HepG2 (cell line): Measurements from ENCODE around the gene NSD1. TPM values are rescaled to one million over a fixed set of nuclear protein-coding genes. Genes with fewer than 3 reads are reported as not detected.

Source experiments
- ARID2 ChIP-seq: sonication (generic); formaldehyde crosslinking; IDR thresholded peaks from 2 replicates; pipeline ENCODE4 v1.8.1; 2022; ENCODE audit warnings: mild to moderate bottlenecking, missing genetic modification reagents, borderline replicate concordance
- ASH2L ChIP-seq: fragments of 300-600, 200-600 bp; sonication (generic); IDR thresholded peaks from 2 replicates; pipeline ENCODE4 v1.7.0; 2017; ENCODE audit warnings: low read depth, mild to moderate bottlenecking, moderate library complexity, mixed read lengths, low read length; ENCODE audit not compliant: insufficient read length
- CREB1 ChIP-seq, 2 experiments: fragments of 450-650 bp in 1 of 2; IDR thresholded peaks; 2 replicates each; pipeline ENCODE4 v1.6.1; 2016 to 2017; ENCODE audit warnings: control low read depth in 1 of 2, mild to moderate bottlenecking in 1 of 2, missing compliant biosample characterization in 1 of 2, missing genetic modification characterization in 1 of 2
- DPF2 ChIP-seq: sonication (generic); formaldehyde crosslinking; IDR thresholded peaks from 2 replicates; pipeline ENCODE4 v1.4.0; 2020; ENCODE audit warnings: mild to moderate bottlenecking, low read depth, missing genetic modification reagents, borderline replicate concordance
- EHMT2 ChIP-seq: fragments of 200-600 bp; sonication (generic); IDR thresholded peaks from 2 replicates; pipeline ENCODE4 v1.7.0; 2017; ENCODE audit warnings: antibody characterized with exemption, low read depth, low read length, borderline replicate concordance
- GMEB1 ChIP-seq: sonication (generic); formaldehyde crosslinking; IDR thresholded peaks from 2 replicates; pipeline ENCODE4 v1.5.1; 2020; ENCODE audit warnings: missing genetic modification reagents, mild to moderate bottlenecking, borderline replicate concordance
- IRX3 ChIP-seq: sonication (generic); formaldehyde crosslinking; IDR thresholded peaks from 2 replicates; pipeline ENCODE4 v1.8.1; 2023; ENCODE audit warnings: mild to moderate bottlenecking, low read depth, missing genetic modification reagents, borderline replicate concordance
- MXI1 ChIP-seq: IDR thresholded peaks from 3 replicates; pipeline ENCODE4 v1.6.1; 2012; ENCODE audit warnings: low read depth, low read length, inconsistent platforms, borderline replicate concordance
- NCOA2 ChIP-seq: sonication (generic); formaldehyde crosslinking; IDR thresholded peaks from 2 replicates; pipeline ENCODE4 v1.8.0; 2022; ENCODE audit warnings: inconsistent platforms
- PAX8 ChIP-seq: sonication (generic); formaldehyde crosslinking; IDR thresholded peaks from 2 replicates; pipeline ENCODE4 v1.8.0; 2022; ENCODE audit warnings: mild to moderate bottlenecking, missing genetic modification reagents, borderline replicate concordance
- RCOR2 ChIP-seq: IDR thresholded peaks from 2 replicates; pipeline ENCODE4 v1.6.1; 2016; ENCODE audit warnings: missing biosample characterization, missing genetic modification reagents
- SRSF9 ChIP-seq: fragments of 200-400 bp; formaldehyde crosslinking; IDR thresholded peaks from 2 replicates; pipeline ENCODE4 v1.6.1; 2018; ENCODE audit warnings: borderline replicate concordance, mild to moderate bottlenecking, low read depth, low read length; ENCODE audit not compliant: insufficient read depth, poor library complexity, severe bottlenecking
- THYN1 ChIP-seq: sonication (generic); formaldehyde crosslinking; IDR thresholded peaks from 2 replicates; pipeline ENCODE4 v1.8.1; 2023; ENCODE audit warnings: low read depth, mild to moderate bottlenecking, moderate library complexity, missing genetic modification reagents, borderline replicate concordance
- ZNF451 ChIP-seq: sonication (generic); formaldehyde crosslinking; IDR thresholded peaks from 2 replicates; pipeline ENCODE4 v1.5.0; 2020; ENCODE audit warnings: mild to moderate bottlenecking, missing genetic modification reagents
- ZNF484 ChIP-seq: sonication (generic); formaldehyde crosslinking; IDR thresholded peaks from 2 replicates; pipeline ENCODE4 v1.5.1; 2020; ENCODE audit warnings: mild to moderate bottlenecking, low read depth, missing genetic modification reagents, borderline replicate concordance
- ZNF513 ChIP-seq: sonication (generic); formaldehyde crosslinking; conservative IDR thresholded peaks from 2 replicates; pipeline ENCODE4 v1.5.0; 2020; ENCODE audit warnings: missing genetic modification reagents
- ZNF710 ChIP-seq: sonication (generic); formaldehyde crosslinking; IDR thresholded peaks from 2 replicates; pipeline ENCODE4 v1.5.0; 2020; ENCODE audit warnings: mild to moderate bottlenecking, missing genetic modification reagents, borderline replicate concordance
- polyA plus RNA-seq, 8 experiments: library from polyadenylated mRNA; depleted of rRNA in 3 of 8; stranded (reverse) in 7 of 8; unstranded in 1 of 8; fragments of >200 nt; fragmentation: Illumina TruSeq in 4 of 8; extraction: Trizol in 4 of 8; gene quantifications; 2 replicates each; pipeline versions ENCODE4 v1.2.1 to v1.2.3, GENCODE V29; 2011 to 2016; ENCODE audit warnings: low read depth in 4 of 8, missing spikeins in 1 of 8, mixed read lengths in 1 of 8; ENCODE audit not compliant: insufficient read depth in 1 of 8
- total RNA-seq, 5 experiments: library from RNA; depleted of rRNA; stranded (reverse); fragments of >200 nt; fragmentation: Illumina TruSeq; extraction: Trizol; gene quantifications; 2 replicates each; pipeline ENCODE4 v1.2.3, GENCODE V29; 2016; ENCODE audit warnings: low read depth in 1 of 5
- TF ChIP-seq, protein P1 (sequence below): sonication (generic); formaldehyde crosslinking; IDR thresholded peaks from 2 replicates; pipeline ENCODE4 v1.5.1; 2020; ENCODE audit warnings: mild to moderate bottlenecking, missing genetic modification reagents, borderline replicate concordance
- TF ChIP-seq, protein P2 (sequence below): IDR thresholded peaks from 2 replicates; pipeline ENCODE4 v1.6.1; 2012; ENCODE audit warnings: low read depth, low read length, improper control_type of control experiment

The NSD1 gene
- total and polyA plus RNA-seq, 2 of the 13 experiments (the other 11 are each of a cell fraction or from before 2014, with no cell fraction given), result 0.01 to 0.09 TPM

- TF ChIP-seq RCOR2 (CRISPR knock-in tag) (peak; percentile 50; the same call in 1 of the 2 replicates), ZNF484 (no peak), ARID2 (CRISPR knock-in tag) (no peak), DPF2 (CRISPR knock-in tag) (0 out of 2 replicates have a peak, but pooled peaks have one; percentile 15), GMEB1 (CRISPR knock-in tag) (no peak), CREB1 (IDR thresholded peaks at IDR 0.05) (0 out of 2 replicates have a peak, but pooled peaks have one; percentile 16), CREB1 (CRISPR knock-in tag; IDR thresholded peaks at IDR 0.05) (no peak), ZNF710 (CRISPR knock-in tag) (no peak), NCOA2 (CRISPR knock-in tag) (no peak), SRSF9 (no peak), ZNF513 (CRISPR knock-in tag) (no peak), ASH2L (no peak), THYN1 (CRISPR knock-in tag) (no peak), PAX8 (CRISPR knock-in tag) (no peak), EHMT2 (no peak), IRX3 (CRISPR knock-in tag) (no peak), MXI1 (peak; percentile 19; the same call in 1 of the 3 replicates), ZNF451 (CRISPR knock-in tag) (no peak)
- TF ChIP-seq, protein P1, sequence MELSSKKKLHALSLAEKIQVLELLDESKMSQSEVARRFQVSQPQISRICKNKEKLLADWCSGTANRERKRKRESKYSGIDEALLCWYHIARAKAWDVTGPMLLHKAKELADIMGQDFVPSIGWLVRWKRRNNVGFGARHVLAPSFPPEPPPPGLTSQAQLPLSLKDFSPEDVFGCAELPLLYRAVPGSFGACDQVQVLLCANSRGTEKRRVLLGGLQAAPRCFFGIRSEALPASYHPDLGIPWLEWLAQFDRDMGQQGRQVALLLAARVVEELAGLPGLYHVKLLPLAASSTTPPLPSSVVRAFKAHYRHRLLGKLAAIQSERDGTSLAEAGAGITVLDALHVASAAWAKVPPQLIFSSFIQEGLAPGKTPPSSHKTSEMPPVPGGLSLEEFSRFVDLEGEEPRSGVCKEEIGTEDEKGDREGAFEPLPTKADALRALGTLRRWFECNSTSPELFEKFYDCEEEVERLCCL (CRISPR knock-in tag), result no peak
- TF ChIP-seq, protein P2, sequence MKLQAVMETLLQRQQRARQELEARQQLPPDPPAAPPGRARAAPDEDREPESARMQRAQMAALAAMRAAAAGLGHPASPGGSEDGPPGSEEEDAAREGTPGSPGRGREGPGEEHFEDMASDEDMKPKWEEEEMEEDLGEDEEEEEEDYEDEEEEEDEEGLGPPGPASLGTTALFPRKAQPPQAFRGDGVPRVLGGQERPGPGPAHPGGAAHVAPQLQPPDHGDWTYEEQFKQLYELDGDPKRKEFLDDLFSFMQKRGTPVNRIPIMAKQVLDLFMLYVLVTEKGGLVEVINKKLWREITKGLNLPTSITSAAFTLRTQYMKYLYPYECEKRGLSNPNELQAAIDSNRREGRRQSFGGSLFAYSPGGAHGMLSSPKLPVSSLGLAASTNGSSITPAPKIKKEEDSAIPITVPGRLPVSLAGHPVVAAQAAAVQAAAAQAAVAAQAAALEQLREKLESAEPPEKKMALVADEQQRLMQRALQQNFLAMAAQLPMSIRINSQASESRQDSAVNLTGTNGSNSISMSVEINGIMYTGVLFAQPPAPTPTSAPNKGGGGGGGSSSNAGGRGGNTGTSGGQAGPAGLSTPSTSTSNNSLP, result no peak
Observed at GRCh38 chr5:177103523-177104253, 29.9 kb upstream of the NSD1 start (continued).
